HG03135 (cell line): ENCODE data around the gene ANKS1B.
"Not testable (repeated sequence)": the region's sequence is repeated elsewhere in the genome, so short reads cannot be mapped to it uniquely, and the experiment has no call there.

Experiments used
- ATAC-seq: cut with Tn5 transposase; IDR thresholded peaks from one replicate; pipeline ENCODE4 v1.9.1; 2021; ENCODE audit warnings: mild to moderate bottlenecking, moderate library complexity; ENCODE audit not compliant: unreplicated experiment

ANKS1B gene

GRCh38 chr12:98852181-98852580, 1132.6 kb downstream of the ANKS1B start:
- ATAC-seq: no peak

GRCh38 chr12:98847242-98847641, 1137.5 kb downstream of the ANKS1B start:
- ATAC-seq: no peak

- no peak for ATAC-seq
Observed at GRCh38 chr12:98845957-98846356, 1138.8 kb downstream of the ANKS1B start.

DNA sequence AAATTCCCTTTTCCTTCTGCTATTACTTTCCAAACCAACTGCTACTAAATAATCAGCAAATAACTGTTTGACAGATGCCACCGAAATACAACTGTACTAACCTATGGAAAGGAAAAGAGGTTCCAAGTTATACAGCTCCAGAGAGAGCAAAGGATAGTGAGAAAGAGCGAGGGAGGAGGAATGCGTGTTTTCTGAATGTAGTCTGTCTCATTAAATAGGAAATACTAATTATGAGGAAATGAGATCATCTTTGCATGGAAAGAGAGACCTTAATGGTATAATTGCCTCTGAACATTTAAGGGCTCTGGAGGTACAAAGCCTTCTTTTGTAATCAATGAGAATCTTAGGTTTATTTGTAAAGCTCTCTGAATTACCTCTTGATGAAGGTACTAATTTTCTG, 1144.4 kb downstream of the ANKS1B start:
- ATAC-seq: no peak

- ATAC-seq: no peak
Observed at GRCh38 chr12:98838231-98838647, 1146.5 kb downstream of the ANKS1B start.

GRCh38 chr12:98837134-98837752, 1147.5 kb downstream of the ANKS1B start:
- ATAC-seq: not testable (repeated sequence)

GRCh38 chr12:98830657-98831056, 1154.1 kb downstream of the ANKS1B start:
- no peak for ATAC-seq

DNA sequence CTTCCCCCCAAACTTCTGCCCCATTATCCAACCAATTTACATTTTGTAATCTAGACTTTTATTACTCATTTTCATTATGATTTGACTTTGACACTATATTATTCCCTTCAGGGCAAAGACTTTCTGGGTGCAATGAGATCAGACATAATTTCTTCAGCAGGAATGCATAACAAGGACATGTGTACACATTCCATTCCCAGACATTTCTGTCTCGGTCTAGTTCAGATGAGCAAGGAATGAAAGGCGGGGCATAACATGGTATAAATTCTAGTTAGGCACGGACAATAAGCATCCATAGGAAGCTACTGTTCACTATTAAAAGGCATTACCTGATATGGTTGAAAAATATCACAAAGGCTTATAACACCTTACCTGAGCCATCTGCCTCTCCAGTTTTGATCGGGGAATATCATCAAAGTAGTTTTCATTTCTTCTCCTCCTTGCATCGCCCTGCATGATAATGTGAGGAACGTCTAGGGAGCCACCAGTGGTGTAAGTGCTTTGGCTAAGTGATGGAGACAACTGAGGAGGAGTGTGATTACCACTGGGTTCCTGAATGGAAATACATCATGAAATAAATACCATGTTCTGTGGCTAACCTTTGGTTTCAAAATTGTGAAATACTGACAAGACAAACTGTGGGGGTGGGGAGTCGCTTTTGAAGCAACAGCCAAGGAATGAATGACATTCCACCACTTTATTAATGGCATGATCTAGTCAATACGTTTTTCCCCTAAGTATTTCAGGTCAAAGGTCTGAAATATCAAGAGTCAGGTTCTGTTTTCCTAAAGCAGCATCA, 1155.7 kb downstream of the ANKS1B start:
- no peak for ATAC-seq

DNA sequence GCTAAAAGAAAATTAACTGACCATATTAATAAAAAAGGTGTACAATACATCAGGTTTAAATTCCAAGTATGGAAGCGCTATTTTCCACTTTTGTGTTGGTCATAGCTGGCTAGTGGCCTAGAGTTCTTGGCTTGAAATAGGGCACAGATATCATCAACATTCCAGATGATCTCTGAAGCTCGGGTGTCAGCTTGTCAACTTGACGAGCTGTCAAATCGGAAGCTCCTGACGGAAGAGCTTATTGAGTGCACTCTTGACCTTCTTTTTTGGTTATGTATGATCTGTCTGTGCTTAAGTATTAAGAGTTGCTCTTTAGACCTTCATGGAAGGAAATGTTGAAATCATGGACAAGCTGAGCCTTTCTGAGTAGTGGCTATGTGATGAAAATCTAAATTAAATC, 1161.7 kb downstream of the ANKS1B start:
- ATAC-seq: no peak

GRCh38 chr12:98821866-98822265, 1162.9 kb downstream of the ANKS1B start:
- ATAC-seq: no peak

DNA sequence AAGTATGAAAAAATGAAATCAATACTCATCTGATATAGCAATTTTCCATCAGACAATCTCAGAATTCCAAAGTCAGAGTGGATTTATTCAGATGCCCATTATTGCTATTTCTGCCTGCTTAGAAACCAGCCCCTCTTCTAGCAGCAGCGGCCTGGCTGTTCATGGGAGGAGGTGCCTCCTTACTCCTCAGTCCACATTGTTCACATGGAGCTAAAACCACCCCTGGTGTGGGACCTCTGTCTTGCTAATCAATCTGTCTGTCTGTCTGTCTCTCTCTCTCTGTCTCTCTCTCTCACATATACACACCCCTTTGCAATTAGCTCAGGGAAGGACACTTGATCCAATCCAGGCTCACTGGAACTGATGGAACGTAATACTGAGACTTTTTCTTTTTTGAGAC, 1163.5 kb downstream of the ANKS1B start:
- ATAC-seq: no peak

GRCh38 chr12:98819821-98820404, 1164.8 kb downstream of the ANKS1B start:
- ATAC-seq: no peak

GRCh38 chr12:98819071-98819470, 1165.7 kb downstream of the ANKS1B start:
- ATAC-seq: no peak

DNA sequence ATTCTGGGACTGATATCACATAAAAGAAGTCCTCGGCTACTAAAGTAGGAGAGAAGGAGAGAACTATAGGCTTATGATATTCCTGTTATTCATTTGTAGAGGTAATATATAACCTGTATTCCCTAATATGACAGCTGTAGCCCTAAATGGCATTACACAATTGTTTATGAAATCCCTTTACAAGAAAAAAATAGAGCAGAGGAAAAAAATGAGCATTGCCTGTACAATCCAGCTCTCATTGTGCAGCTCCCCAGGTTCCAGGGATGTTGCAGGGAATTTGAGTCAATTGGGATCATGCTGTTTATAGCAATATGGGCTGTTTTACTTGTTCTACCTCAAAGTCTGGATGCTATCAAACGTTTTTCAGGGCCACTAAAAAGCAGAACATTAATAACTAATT, 1166.5 kb downstream of the ANKS1B start:
- ATAC-seq: no peak

GRCh38 chr12:98817742-98818141, 1167.0 kb downstream of the ANKS1B start:
- ATAC-seq: no peak

DNA sequence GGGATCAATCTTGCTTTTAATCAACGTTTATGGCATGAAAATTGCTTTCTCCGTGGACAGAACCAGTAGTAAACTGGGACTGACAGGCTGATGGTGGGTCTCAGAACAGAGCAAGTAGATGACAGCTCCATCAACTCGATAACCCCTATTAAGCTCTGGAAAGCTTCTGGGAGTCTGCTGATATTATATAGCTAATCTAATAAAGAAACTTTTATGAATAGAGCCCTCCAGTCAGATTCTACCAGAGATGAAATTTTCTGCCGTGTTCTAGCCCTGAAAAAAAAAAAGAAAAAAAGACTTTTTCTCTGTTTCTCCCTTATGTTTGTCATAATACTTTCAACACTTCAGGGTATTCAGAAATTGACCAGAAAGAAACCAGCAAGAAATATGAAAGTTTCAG, 1168.0 kb downstream of the ANKS1B start:
- no peak for ATAC-seq

- no peak for ATAC-seq
Observed at GRCh38 chr12:98814254-98814653, 1170.5 kb downstream of the ANKS1B start.

- no peak for ATAC-seq
Observed at GRCh38 chr12:98812225-98812624, 1172.5 kb downstream of the ANKS1B start.

GRCh38 chr12:98808243-98808875, 1176.4 kb downstream of the ANKS1B start:
- ATAC-seq: no peak

DNA sequence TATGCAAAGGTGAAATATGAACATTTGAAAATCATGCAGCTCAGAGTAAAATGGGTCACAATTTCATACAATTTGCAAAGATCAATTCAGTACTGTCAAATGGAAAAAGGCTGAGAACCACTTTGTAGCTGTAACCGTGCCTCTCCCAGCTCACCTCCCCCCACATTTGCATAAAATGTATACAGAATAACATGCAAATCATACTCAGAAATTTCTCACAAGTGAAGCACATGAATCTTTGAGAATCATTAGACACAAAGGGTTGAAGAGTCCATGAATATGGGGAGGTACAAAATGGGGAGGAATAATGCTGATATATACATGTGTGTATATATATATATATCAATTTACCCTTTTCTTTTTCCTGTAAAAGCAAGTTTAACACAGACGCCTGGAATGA, 1177.5 kb downstream of the ANKS1B start:
- no peak for ATAC-seq

- no peak for ATAC-seq
Observed at GRCh38 chr12:98803468-98804209, 1181.1 kb downstream of the ANKS1B start.
